OCI-LY1 (cell line): Measurements from ENCODE around the gene AGAP2.

Experiments
- EZH2 ChIP-seq: fragments of 200-600 bp; sonication (generic), shearing (Covaris generic); IDR thresholded peaks from 2 replicates; pipeline ENCODE4 v1.8.0; 2017; ENCODE audit warnings: borderline replicate concordance, mixed run types, mild to moderate bottlenecking, antibody characterized with exemption, low read length, moderate library complexity, mixed read lengths
- TF ChIP-seq, protein P1 (sequence below): fragments of 200-600 bp; sonication (generic), shearing (Covaris generic); IDR thresholded peaks from 2 replicates; pipeline ENCODE4 v1.5.1; 2017; ENCODE audit warnings: mild to moderate bottlenecking, antibody characterized with exemption, low read length, moderate library complexity, mixed read lengths

DNA sequence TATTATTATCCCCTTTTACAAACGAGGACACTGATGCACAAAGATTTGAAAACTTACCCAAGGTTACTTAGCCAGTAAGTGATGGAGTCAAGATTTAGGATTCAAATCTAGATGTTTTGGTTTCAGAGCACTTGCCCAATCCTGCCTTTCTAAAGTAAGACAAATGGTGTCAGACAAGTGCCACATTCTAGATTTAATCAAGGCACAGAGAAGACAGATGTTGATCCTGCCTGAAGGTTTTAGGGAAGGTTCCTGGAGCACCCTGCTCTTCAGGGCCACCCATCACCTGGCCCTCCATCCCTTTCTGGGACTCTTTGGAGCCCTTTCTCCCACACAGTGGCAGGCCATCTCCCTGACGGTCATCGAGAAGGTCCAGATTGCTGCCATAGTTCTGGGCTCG lies 19.2 kb upstream of the AGAP2 start:
- TF ChIP-seq, protein P1, sequence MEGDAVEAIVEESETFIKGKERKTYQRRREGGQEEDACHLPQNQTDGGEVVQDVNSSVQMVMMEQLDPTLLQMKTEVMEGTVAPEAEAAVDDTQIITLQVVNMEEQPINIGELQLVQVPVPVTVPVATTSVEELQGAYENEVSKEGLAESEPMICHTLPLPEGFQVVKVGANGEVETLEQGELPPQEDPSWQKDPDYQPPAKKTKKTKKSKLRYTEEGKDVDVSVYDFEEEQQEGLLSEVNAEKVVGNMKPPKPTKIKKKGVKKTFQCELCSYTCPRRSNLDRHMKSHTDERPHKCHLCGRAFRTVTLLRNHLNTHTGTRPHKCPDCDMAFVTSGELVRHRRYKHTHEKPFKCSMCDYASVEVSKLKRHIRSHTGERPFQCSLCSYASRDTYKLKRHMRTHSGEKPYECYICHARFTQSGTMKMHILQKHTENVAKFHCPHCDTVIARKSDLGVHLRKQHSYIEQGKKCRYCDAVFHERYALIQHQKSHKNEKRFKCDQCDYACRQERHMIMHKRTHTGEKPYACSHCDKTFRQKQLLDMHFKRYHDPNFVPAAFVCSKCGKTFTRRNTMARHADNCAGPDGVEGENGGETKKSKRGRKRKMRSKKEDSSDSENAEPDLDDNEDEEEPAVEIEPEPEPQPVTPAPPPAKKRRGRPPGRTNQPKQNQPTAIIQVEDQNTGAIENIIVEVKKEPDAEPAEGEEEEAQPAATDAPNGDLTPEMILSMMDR, result no peak
- TF ChIP-seq EZH2, result no peak
